Smooth muscle cell (in vitro differentiated cells): ENCODE data around the gene RPH3AL. TPM values are rescaled to one million over a fixed set of nuclear protein-coding genes. Genes with fewer than 3 reads are reported as not detected.

Experiments
- DNase-seq: peaks from one replicate; lab custom pipeline; 2025; ENCODE audit not compliant: unreplicated experiment; lab: John Stamatoyannopoulos, UW
- H2AFZ ChIP-seq: fragments of 200-600 bp; sonication (generic); 2 replicates; pipeline ENCODE4 v1.6.0; 2016; ENCODE audit warnings: antibody characterized with exemption, low read depth, mild to moderate bottlenecking
- H3F3A ChIP-seq: fragments of 200-600 bp; sonication (generic); 2 replicates; pipeline ENCODE4 v1.6.0; 2017; ENCODE audit warnings: antibody characterized with exemption, low read depth
- H3K27ac ChIP-seq: fragments of 200-600 bp; sonication (generic); 2 replicates; pipeline ENCODE4 v1.5.1; 2016; ENCODE audit warnings: low read depth, mild to moderate bottlenecking
- H3K27me3 ChIP-seq: fragments of 200-600 bp; sonication (generic); 2 replicates; pipeline ENCODE4 v1.6.1; 2016; ENCODE audit warnings: low read depth, mild to moderate bottlenecking
- H3K36me3 ChIP-seq: fragments of 200-600 bp; sonication (generic); 2 replicates; pipeline ENCODE4 v1.5.1; 2016; ENCODE audit warnings: low read depth
- H3K4me1 ChIP-seq: fragments of 200-600 bp; sonication (generic); 2 replicates; pipeline ENCODE4 v1.5.1; 2016; ENCODE audit warnings: low read depth
- H3K4me2 ChIP-seq: fragments of 200-600 bp; sonication (generic); 2 replicates; pipeline ENCODE4 v1.6.0; 2016; ENCODE audit warnings: mild to moderate bottlenecking
- H3K4me3 ChIP-seq: fragments of 200-600 bp; sonication (generic); 2 replicates; pipeline ENCODE4 v1.5.1; 2016; ENCODE audit warnings: mild to moderate bottlenecking
- H3K79me2 ChIP-seq: fragments of 200-600 bp; sonication (generic); 2 replicates; pipeline ENCODE4 v1.6.0; 2016; ENCODE audit warnings: low read depth, mild to moderate bottlenecking
- H3K9ac ChIP-seq: fragments of 200-600 bp; sonication (generic); 2 replicates; pipeline ENCODE4 v1.6.0; 2016; ENCODE audit warnings: low read depth
- H3K9me3 ChIP-seq: fragments of 200-600 bp; sonication (generic); replicated peaks from 2 replicates; pipeline ENCODE4 v1.5.1; 2016; ENCODE audit warnings: low read depth
- H4K20me1 ChIP-seq: fragments of 200-600 bp; sonication (generic); 2 replicates; pipeline ENCODE4 v1.6.0; 2016; ENCODE audit warnings: low read depth
- WGBS: methylation state at CpG from one replicate; pipeline ENCODE4 v1.1.7; 2016; ENCODE audit warnings: low lambda C conversion rate; 5-methylcytosine and 5-hydroxymethylcytosine counted together
- polyA plus RNA-seq: library from polyadenylated mRNA; unstranded; fragments of >200 nt; fragmentation: Nextera tagmentation; extraction: Ambion mirVana; gene quantifications from 2 replicates; pipeline ENCODE4 v1.2.1, GENCODE V29; 2016
- total RNA-seq: library from RNA; depleted of rRNA; stranded (reverse); fragments of >200 nt; gene quantifications from 2 replicates; pipeline ENCODE4 v1.2.3, GENCODE V29; 2014
- TF ChIP-seq, protein P1 (sequence below): fragments of 200-600 bp; sonication (generic); IDR thresholded peaks from 2 replicates; pipeline ENCODE4 v1.5.1; 2017; ENCODE audit warnings: borderline replicate concordance, mild to moderate bottlenecking, antibody characterized with exemption; ENCODE audit not compliant: insufficient read depth, poor library complexity, severe bottlenecking

The RPH3AL gene
- total and polyA plus RNA-seq, 2 experiments from 2014 or later: 1.8 to 3.3 TPM

DNA sequence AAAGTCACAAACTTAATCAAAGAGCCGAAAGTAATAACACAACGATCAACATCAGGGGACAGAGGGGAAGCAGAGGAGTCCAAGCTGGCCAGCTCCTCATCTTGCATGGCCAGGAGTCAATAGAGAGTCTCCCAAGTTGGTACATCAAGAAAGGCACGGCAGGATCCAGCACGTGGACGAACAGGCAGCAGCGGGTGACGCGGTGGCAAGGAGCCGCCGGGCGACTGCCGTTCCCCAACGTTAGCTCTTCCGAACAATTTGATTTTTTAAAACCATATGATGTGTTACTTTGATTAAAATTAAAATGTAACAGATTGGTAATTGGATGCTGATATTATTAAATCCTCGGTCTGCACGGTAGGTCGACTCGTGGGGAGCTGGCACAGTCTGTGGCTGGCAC, 89.3 kb downstream of the RPH3AL start:
- Histone ChIP-seq H3K27me3 (peaks cover 19% of the 10 kb centered on the region), H3K4me1 (no peaks in the 10 kb centered on the region), H3K27ac (no peak overlapping the region), H3K79me2 (no peaks in the 10 kb centered on the region), H4K20me1 (no peaks in the 10 kb centered on the region), H3K9me3 (no peaks in the 10 kb centered on the region), H3K36me3 (no peaks in the 10 kb centered on the region), H3K4me2 (no peak overlapping the region), H3K4me3 (no peak overlapping the region), H3K9ac (no peak overlapping the region), H2AFZ (no peak overlapping the region), H3F3A (no peaks in the 10 kb centered on the region)
- TF ChIP-seq, protein P1, sequence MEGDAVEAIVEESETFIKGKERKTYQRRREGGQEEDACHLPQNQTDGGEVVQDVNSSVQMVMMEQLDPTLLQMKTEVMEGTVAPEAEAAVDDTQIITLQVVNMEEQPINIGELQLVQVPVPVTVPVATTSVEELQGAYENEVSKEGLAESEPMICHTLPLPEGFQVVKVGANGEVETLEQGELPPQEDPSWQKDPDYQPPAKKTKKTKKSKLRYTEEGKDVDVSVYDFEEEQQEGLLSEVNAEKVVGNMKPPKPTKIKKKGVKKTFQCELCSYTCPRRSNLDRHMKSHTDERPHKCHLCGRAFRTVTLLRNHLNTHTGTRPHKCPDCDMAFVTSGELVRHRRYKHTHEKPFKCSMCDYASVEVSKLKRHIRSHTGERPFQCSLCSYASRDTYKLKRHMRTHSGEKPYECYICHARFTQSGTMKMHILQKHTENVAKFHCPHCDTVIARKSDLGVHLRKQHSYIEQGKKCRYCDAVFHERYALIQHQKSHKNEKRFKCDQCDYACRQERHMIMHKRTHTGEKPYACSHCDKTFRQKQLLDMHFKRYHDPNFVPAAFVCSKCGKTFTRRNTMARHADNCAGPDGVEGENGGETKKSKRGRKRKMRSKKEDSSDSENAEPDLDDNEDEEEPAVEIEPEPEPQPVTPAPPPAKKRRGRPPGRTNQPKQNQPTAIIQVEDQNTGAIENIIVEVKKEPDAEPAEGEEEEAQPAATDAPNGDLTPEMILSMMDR: no peak
- no peak for DNase-seq
- WGBS: 98% methylated on average over 18 of the region's 18 CpGs

DNA sequence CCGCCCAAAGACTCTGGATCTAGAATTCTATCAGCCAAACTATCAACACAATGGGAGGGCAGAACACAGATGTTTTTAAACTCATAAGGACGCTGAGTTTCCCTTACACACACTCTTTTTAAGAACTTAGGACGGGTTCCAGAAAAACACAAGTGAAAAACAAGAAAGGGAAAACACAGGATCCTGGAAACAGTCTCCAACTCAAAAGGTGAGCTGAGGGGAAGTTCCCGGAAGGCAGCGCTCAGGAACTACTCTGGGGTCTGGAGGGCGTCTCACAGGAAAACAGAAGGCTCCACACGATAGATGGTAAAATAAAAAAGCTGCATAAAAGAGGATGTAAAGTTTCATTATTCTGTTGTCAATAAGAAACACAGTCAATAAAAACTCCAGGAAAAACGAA, 91.0 kb downstream of the RPH3AL start:
- Histone ChIP-seq H3K4me2 (no peak overlapping the region), H3K9me3 (no peaks in the 10 kb centered on the region), H2AFZ (no peak overlapping the region), H3F3A (no peaks in the 10 kb centered on the region), H3K36me3 (no peaks in the 10 kb centered on the region), H3K27ac (no peak overlapping the region), H3K79me2 (no peaks in the 10 kb centered on the region), H3K9ac (no peak overlapping the region), H3K4me1 (no peaks in the 10 kb centered on the region), H3K4me3 (no peak overlapping the region), H3K27me3 (peaks cover 19% of the 10 kb centered on the region), H4K20me1 (no peaks in the 10 kb centered on the region)
- no peak for DNase-seq
- TF ChIP-seq, protein P1: no peak
- 86% methylated on average over 8 of the region's 8 CpGs for WGBS

DNA sequence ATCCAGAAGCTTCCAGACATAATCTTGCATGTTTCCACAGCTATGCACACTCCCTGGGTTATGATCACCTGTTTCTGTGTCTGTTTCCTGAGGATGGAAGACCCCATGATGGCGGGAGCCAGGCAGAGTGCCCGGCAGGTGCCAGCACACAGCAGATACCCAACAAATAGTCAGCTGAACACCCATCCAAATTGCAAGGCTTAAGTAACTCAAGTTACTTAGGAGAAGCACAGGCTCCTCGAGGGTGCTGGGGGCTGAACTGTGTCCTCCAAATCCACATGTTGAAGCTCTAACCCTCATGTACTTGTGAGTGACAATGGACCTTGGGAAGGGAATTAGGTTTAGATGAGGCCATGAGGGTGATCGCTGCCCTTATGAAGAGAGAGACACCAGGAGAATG, 91.7 kb downstream of the RPH3AL start:
- TF ChIP-seq, protein P1: no peak
- H3K27ac ChIP-seq: no peak overlapping the region
- H3K79me2 ChIP-seq: no peaks in the 10 kb centered on the region
- 90% methylated on average over 4 of the region's 4 CpGs for WGBS
- no peaks in the 10 kb centered on the region for H4K20me1 ChIP-seq
- H3F3A ChIP-seq: no peaks in the 10 kb centered on the region
- H3K9ac ChIP-seq: no peak overlapping the region
- no peaks in the 10 kb centered on the region for H3K36me3 ChIP-seq
- DNase-seq: no peak
- H3K4me1 ChIP-seq: no peaks in the 10 kb centered on the region
- H3K27me3 ChIP-seq: peaks cover 19% of the 10 kb centered on the region
- no peak overlapping the region for H2AFZ ChIP-seq
- no peak overlapping the region for H3K4me2 ChIP-seq
- H3K9me3 ChIP-seq: no peaks in the 10 kb centered on the region
- H3K4me3 ChIP-seq: no peak overlapping the region

DNA sequence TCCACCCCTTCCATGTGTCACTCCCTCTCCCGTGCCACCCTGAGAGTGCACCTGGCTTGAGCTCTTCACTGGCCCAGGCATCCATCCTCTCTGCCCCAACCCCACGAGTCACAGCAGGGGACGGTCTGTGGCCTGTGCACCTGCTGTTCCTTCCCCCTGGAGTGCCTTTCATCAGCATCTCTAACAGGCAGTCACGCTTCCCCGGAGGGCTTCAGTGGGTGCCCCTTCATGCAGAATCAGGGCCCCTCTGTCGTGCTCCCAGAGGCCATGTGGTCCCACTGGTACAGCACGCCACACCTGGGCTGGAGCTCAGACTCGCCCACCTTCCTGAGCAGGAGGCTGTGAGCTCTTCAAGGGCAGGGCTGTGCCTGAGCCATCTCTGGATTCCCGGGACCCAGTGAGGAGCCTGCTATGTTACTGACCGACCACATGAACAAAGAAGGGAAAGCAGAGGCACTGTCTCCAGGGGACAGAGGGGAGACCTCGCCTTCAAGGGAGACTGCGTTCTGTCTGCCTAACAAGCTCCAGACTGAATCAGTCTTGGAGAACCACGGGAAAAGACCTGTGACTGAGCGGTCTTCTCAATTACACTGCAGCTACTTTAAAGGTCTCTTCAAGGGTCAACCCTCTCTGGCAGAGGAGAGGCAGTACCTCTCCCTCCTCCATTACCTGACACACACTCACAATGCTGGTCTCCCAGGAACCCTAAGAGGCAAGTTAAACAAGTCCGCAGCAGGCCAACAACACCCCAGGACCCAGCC, 92.4 kb downstream of the RPH3AL start:
- Histone ChIP-seq H3K27ac (no peak overlapping the region), H3K79me2 (no peaks in the 10 kb centered on the region), H3K9ac (no peak overlapping the region), H2AFZ (no peak overlapping the region), H3K36me3 (no peaks in the 10 kb centered on the region), H4K20me1 (no peaks in the 10 kb centered on the region), H3K9me3 (no peaks in the 10 kb centered on the region), H3K27me3 (peaks cover 19% of the 10 kb centered on the region), H3K4me2 (no peak overlapping the region), H3F3A (no peaks in the 10 kb centered on the region), H3K4me1 (no peaks in the 10 kb centered on the region), H3K4me3 (no peak overlapping the region)
- WGBS: 50% methylated on average over 14 of the region's 15 CpGs
- TF ChIP-seq, protein P1: no peak
- no peak for DNase-seq
